22Rv1 (cell line): ENCODE measurements around the gene ARHGAP6.

ENCODE experiments used
- ZFX ChIP-seq: fragments of 450-650 bp; IDR thresholded peaks from 2 replicates; pipeline ENCODE4 v1.6.1; 2017; ENCODE audit warnings: antibody characterized with exemption, borderline replicate concordance
- TF ChIP-seq, protein P1 (sequence below): fragments of 450-650 bp; IDR thresholded peaks from 2 replicates; pipeline ENCODE4 v1.5.1; 2017; ENCODE audit warnings: mild to moderate bottlenecking

- TF ChIP-seq, protein P1, sequence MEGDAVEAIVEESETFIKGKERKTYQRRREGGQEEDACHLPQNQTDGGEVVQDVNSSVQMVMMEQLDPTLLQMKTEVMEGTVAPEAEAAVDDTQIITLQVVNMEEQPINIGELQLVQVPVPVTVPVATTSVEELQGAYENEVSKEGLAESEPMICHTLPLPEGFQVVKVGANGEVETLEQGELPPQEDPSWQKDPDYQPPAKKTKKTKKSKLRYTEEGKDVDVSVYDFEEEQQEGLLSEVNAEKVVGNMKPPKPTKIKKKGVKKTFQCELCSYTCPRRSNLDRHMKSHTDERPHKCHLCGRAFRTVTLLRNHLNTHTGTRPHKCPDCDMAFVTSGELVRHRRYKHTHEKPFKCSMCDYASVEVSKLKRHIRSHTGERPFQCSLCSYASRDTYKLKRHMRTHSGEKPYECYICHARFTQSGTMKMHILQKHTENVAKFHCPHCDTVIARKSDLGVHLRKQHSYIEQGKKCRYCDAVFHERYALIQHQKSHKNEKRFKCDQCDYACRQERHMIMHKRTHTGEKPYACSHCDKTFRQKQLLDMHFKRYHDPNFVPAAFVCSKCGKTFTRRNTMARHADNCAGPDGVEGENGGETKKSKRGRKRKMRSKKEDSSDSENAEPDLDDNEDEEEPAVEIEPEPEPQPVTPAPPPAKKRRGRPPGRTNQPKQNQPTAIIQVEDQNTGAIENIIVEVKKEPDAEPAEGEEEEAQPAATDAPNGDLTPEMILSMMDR = no peak
- TF ChIP-seq ZFX = no peak
Measured at GRCh38 chrX:11663875-11664210, 1.9 kb downstream of the ARHGAP6 start.
